C4-2B (cell line): Measurements from ENCODE around the gene LRRC4C.

Experiments
- ZFX ChIP-seq: fragments of 450-650 bp; IDR thresholded peaks from 2 replicates; pipeline ENCODE4 v1.6.1; 2017
- TF ChIP-seq, protein P1 (sequence below): fragments of 450-650 bp; conservative IDR thresholded peaks from 2 replicates; pipeline ENCODE4 v1.5.1; 2017; ENCODE audit warnings: mild to moderate bottlenecking

DNA sequence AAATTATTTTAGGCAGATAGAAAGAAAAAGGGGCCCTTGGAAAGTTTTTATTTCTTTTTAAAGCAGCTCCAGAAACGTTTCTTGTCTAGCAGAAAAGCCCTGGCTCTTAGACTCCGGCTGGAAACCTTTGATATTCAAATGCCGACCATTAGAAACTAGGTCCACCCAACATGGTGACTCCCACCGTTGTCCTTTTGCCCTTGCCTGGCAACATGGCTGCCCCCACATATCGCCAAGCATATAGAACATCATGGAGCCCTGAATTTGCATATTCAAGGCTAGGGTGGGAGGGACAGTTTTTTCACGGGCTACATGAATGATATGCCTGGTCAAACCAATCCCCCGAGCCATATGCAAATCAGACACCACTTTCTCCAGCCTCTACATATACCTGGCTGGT is 1379.0 kb downstream of the LRRC4C start:
- TF ChIP-seq, protein P1, sequence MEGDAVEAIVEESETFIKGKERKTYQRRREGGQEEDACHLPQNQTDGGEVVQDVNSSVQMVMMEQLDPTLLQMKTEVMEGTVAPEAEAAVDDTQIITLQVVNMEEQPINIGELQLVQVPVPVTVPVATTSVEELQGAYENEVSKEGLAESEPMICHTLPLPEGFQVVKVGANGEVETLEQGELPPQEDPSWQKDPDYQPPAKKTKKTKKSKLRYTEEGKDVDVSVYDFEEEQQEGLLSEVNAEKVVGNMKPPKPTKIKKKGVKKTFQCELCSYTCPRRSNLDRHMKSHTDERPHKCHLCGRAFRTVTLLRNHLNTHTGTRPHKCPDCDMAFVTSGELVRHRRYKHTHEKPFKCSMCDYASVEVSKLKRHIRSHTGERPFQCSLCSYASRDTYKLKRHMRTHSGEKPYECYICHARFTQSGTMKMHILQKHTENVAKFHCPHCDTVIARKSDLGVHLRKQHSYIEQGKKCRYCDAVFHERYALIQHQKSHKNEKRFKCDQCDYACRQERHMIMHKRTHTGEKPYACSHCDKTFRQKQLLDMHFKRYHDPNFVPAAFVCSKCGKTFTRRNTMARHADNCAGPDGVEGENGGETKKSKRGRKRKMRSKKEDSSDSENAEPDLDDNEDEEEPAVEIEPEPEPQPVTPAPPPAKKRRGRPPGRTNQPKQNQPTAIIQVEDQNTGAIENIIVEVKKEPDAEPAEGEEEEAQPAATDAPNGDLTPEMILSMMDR, result no peak
- no peak for TF ChIP-seq ZFX
